ENCODE data around the gene SCUBE2.

SCUBE2 gene

GRCh38 chr11:9041747-9042146, 49.7 kb downstream of the SCUBE2 start:
- WGBS (ENCODE audit: insufficient coverage, insufficient read length) = no CpG with 5 or more reads among the region's 2 CpGs
- H3K4me1 ChIP-seq (ENCODE audit: control insufficient read depth, insufficient read depth, low read length) = peaks cover 3% of the 10 kb centered on the region; the same call in 1 of the 2 replicates

GRCh38 chr11:9040410-9040809, 51.0 kb downstream of the SCUBE2 start:
- H3K9me3 ChIP-seq (ENCODE audit: control insufficient read depth, insufficient read depth, low read length) = no peaks in the 10 kb centered on the region
- WGBS (ENCODE audit: insufficient coverage, insufficient read length) = no CpG with 5 or more reads among the region's 10 CpGs
- no peaks in the 10 kb centered on the region for H3K36me3 ChIP-seq (ENCODE audit: control insufficient read depth, insufficient read depth, low read length)
- H3K4me3 ChIP-seq (ENCODE audit: low read length) = no peak overlapping the region
- H3K27me3 ChIP-seq (ENCODE audit: control insufficient read depth, insufficient read depth, low read length) = 0 out of 2 replicates have a peak, but pooled peaks cover 2% of the 10 kb centered on the region
- 0 out of 2 replicates have a peak, but pooled peaks cover 2% of the 10 kb centered on the region for H3K4me1 ChIP-seq (ENCODE audit: control insufficient read depth, insufficient read depth, low read length)
- H3K27ac ChIP-seq (ENCODE audit: low read length) = no peak overlapping the region
- DNase-seq (ENCODE audit: low read depth, low spot score) = no peak

More at GRCh38 chr11:9041747-9042146, 49.7 kb downstream of the SCUBE2 start:
- H3K27me3 ChIP-seq (ENCODE audit: control insufficient read depth, insufficient read depth, low read length) = 0 out of 2 replicates have a peak, but pooled peaks cover 2% of the 10 kb centered on the region
- H3K27ac ChIP-seq (ENCODE audit: low read length) = no peak overlapping the region
- DNase-seq (ENCODE audit: low read depth, low spot score) = no peak
- no peak overlapping the region for H3K4me3 ChIP-seq (ENCODE audit: low read length)
- no peaks in the 10 kb centered on the region for H3K9me3 ChIP-seq (ENCODE audit: control insufficient read depth, insufficient read depth, low read length)
- no peaks in the 10 kb centered on the region for H3K36me3 ChIP-seq (ENCODE audit: control insufficient read depth, insufficient read depth, low read length)

GRCh38 chr11:9039863-9040262, 51.5 kb downstream of the SCUBE2 start:
- Histone ChIP-seq H3K9me3 (ENCODE audit: control insufficient read depth, insufficient read depth, low read length) (no peaks in the 10 kb centered on the region), H3K4me3 (ENCODE audit: low read length) (no peak overlapping the region), H3K4me1 (ENCODE audit: control insufficient read depth, insufficient read depth, low read length) (0 out of 2 replicates have a peak, but pooled peaks cover 2% of the 10 kb centered on the region), H3K36me3 (ENCODE audit: control insufficient read depth, insufficient read depth, low read length) (no peaks in the 10 kb centered on the region), H3K27ac (ENCODE audit: low read length) (no peak overlapping the region), H3K27me3 (ENCODE audit: control insufficient read depth, insufficient read depth, low read length) (0 out of 2 replicates have a peak, but pooled peaks cover 2% of the 10 kb centered on the region)
- no CpG with 5 or more reads among the region's 19 CpGs for WGBS (ENCODE audit: insufficient coverage, insufficient read length)
- no peak for DNase-seq (ENCODE audit: low read depth, low spot score)

- no peak overlapping the region for H3K27ac ChIP-seq (ENCODE audit: low read length)
- 0 out of 2 replicates have a peak, but pooled peaks cover 2% of the 10 kb centered on the region for H3K27me3 ChIP-seq (ENCODE audit: control insufficient read depth, insufficient read depth, low read length)
- H3K4me1 ChIP-seq (ENCODE audit: control insufficient read depth, insufficient read depth, low read length) = 0 out of 2 replicates have a peak, but pooled peaks cover 2% of the 10 kb centered on the region
- H3K36me3 ChIP-seq (ENCODE audit: control insufficient read depth, insufficient read depth, low read length) = no peaks in the 10 kb centered on the region
- no peak for DNase-seq (ENCODE audit: low read depth, low spot score)
- no peaks in the 10 kb centered on the region for H3K9me3 ChIP-seq (ENCODE audit: control insufficient read depth, insufficient read depth, low read length)
- WGBS (ENCODE audit: insufficient coverage, insufficient read length) = no CpG with 5 or more reads among the region's 9 CpGs
- no peak overlapping the region for H3K4me3 ChIP-seq (ENCODE audit: low read length)
These were observed 52.2 kb downstream of the SCUBE2 start for GRCh38 chr11:9039198-9039597.

GRCh38 chr11:9038541-9038940, 52.9 kb downstream of the SCUBE2 start:
- Histone ChIP-seq H3K36me3 (ENCODE audit: control insufficient read depth, insufficient read depth, low read length) (no peaks in the 10 kb centered on the region), H3K4me1 (ENCODE audit: control insufficient read depth, insufficient read depth, low read length) (0 out of 2 replicates have a peak, but pooled peaks cover 2% of the 10 kb centered on the region), H3K27ac (ENCODE audit: low read length) (no peak overlapping the region), H3K27me3 (ENCODE audit: control insufficient read depth, insufficient read depth, low read length) (0 out of 2 replicates have a peak, but pooled peaks cover 2% of the 10 kb centered on the region), H3K9me3 (ENCODE audit: control insufficient read depth, insufficient read depth, low read length) (no peaks in the 10 kb centered on the region), H3K4me3 (ENCODE audit: low read length) (no peak overlapping the region)
- DNase-seq (ENCODE audit: low read depth, low spot score) = no peak
- no CpG with 5 or more reads among the region's 3 CpGs for WGBS (ENCODE audit: insufficient coverage, insufficient read length)

GRCh38 chr11:9037963-9038362, 53.4 kb downstream of the SCUBE2 start:
- H3K27ac ChIP-seq (ENCODE audit: low read length) = no peak overlapping the region
- no peaks in the 10 kb centered on the region for H3K9me3 ChIP-seq (ENCODE audit: control insufficient read depth, insufficient read depth, low read length)
- no peak for DNase-seq (ENCODE audit: low read depth, low spot score)
- 0 out of 2 replicates have a peak, but pooled peaks cover 2% of the 10 kb centered on the region for H3K27me3 ChIP-seq (ENCODE audit: control insufficient read depth, insufficient read depth, low read length)
- H3K36me3 ChIP-seq (ENCODE audit: control insufficient read depth, insufficient read depth, low read length) = no peaks in the 10 kb centered on the region
- no CpG with 5 or more reads among the region's 1 CpG for WGBS (ENCODE audit: insufficient coverage, insufficient read length)
- H3K4me1 ChIP-seq (ENCODE audit: control insufficient read depth, insufficient read depth, low read length) = 0 out of 2 replicates have a peak, but pooled peaks cover 2% of the 10 kb centered on the region
- H3K4me3 ChIP-seq (ENCODE audit: low read length) = no peak overlapping the region

GRCh38 chr11:9037046-9037780, 54.2 kb downstream of the SCUBE2 start:
- Histone ChIP-seq H3K4me1 (ENCODE audit: control insufficient read depth, insufficient read depth, low read length) (0 out of 2 replicates have a peak, but pooled peaks cover 2% of the 10 kb centered on the region), H3K9me3 (ENCODE audit: control insufficient read depth, insufficient read depth, low read length) (no peaks in the 10 kb centered on the region), H3K4me3 (ENCODE audit: low read length) (no peak overlapping the region), H3K27me3 (ENCODE audit: control insufficient read depth, insufficient read depth, low read length) (0 out of 2 replicates have a peak, but pooled peaks cover 2% of the 10 kb centered on the region), H3K36me3 (ENCODE audit: control insufficient read depth, insufficient read depth, low read length) (no peaks in the 10 kb centered on the region), H3K27ac (ENCODE audit: low read length) (no peak overlapping the region)
- no CpG with 5 or more reads among the region's 7 CpGs for WGBS (ENCODE audit: insufficient coverage, insufficient read length)
- DNase-seq (ENCODE audit: low read depth, low spot score) = no peak

GRCh38 chr11:9030601-9031000, 60.8 kb downstream of the SCUBE2 start:
- no peak overlapping the region for H3K4me3 ChIP-seq (ENCODE audit: low read length)
- H3K4me1 ChIP-seq (ENCODE audit: control insufficient read depth, insufficient read depth, low read length) = no peaks in the 10 kb centered on the region
- no CpG with 5 or more reads among the region's 5 CpGs for WGBS (ENCODE audit: insufficient coverage, insufficient read length)
- no peaks in the 10 kb centered on the region for H3K27me3 ChIP-seq (ENCODE audit: control insufficient read depth, insufficient read depth, low read length)
- H3K27ac ChIP-seq (ENCODE audit: low read length) = no peak overlapping the region
- no peak for DNase-seq (ENCODE audit: low read depth, low spot score)
- no peaks in the 10 kb centered on the region for H3K9me3 ChIP-seq (ENCODE audit: control insufficient read depth, insufficient read depth, low read length)
- H3K36me3 ChIP-seq (ENCODE audit: control insufficient read depth, insufficient read depth, low read length) = no peaks in the 10 kb centered on the region

- Histone ChIP-seq H3K9me3 (ENCODE audit: control insufficient read depth, insufficient read depth, low read length) (no peaks in the 10 kb centered on the region), H3K27me3 (ENCODE audit: control insufficient read depth, insufficient read depth, low read length) (no peaks in the 10 kb centered on the region), H3K4me1 (ENCODE audit: control insufficient read depth, insufficient read depth, low read length) (no peaks in the 10 kb centered on the region), H3K36me3 (ENCODE audit: control insufficient read depth, insufficient read depth, low read length) (no peaks in the 10 kb centered on the region), H3K27ac (ENCODE audit: low read length) (no peak overlapping the region), H3K4me3 (ENCODE audit: low read length) (no peak overlapping the region)
- DNase-seq (ENCODE audit: low read depth, low spot score) = no peak
- WGBS (ENCODE audit: insufficient coverage, insufficient read length) = 100% methylated on average over 2 of the region's 7 CpGs
These were observed 62.0 kb downstream of the SCUBE2 start for GRCh38 chr11:9029422-9029821.

GRCh38 chr11:9028581-9028980, 62.8 kb downstream of the SCUBE2 start:
- Histone ChIP-seq H3K4me1 (ENCODE audit: control insufficient read depth, insufficient read depth, low read length) (no peaks in the 10 kb centered on the region), H3K27ac (ENCODE audit: low read length) (no peak overlapping the region), H3K9me3 (ENCODE audit: control insufficient read depth, insufficient read depth, low read length) (no peaks in the 10 kb centered on the region), H3K36me3 (ENCODE audit: control insufficient read depth, insufficient read depth, low read length) (no peaks in the 10 kb centered on the region), H3K4me3 (ENCODE audit: low read length) (no peak overlapping the region), H3K27me3 (ENCODE audit: control insufficient read depth, insufficient read depth, low read length) (no peaks in the 10 kb centered on the region)
- no CpG with 5 or more reads among the region's 1 CpG for WGBS (ENCODE audit: insufficient coverage, insufficient read length)
- no peak for DNase-seq (ENCODE audit: low read depth, low spot score)
